GM19025 (cell line): Measurements from ENCODE around the gene TBC1D5.
"Not testable (repeated sequence)": the region's sequence is repeated elsewhere in the genome, so short reads cannot be mapped to it uniquely, and the experiment has no call there.

Source experiments
- ATAC-seq: cut with Tn5 transposase; IDR thresholded peaks from one replicate; pipeline ENCODE4 v1.9.1; 2021; ENCODE audit warnings: mild to moderate bottlenecking, low read depth, moderate library complexity; ENCODE audit not compliant: unreplicated experiment

The TBC1D5 gene

DNA sequence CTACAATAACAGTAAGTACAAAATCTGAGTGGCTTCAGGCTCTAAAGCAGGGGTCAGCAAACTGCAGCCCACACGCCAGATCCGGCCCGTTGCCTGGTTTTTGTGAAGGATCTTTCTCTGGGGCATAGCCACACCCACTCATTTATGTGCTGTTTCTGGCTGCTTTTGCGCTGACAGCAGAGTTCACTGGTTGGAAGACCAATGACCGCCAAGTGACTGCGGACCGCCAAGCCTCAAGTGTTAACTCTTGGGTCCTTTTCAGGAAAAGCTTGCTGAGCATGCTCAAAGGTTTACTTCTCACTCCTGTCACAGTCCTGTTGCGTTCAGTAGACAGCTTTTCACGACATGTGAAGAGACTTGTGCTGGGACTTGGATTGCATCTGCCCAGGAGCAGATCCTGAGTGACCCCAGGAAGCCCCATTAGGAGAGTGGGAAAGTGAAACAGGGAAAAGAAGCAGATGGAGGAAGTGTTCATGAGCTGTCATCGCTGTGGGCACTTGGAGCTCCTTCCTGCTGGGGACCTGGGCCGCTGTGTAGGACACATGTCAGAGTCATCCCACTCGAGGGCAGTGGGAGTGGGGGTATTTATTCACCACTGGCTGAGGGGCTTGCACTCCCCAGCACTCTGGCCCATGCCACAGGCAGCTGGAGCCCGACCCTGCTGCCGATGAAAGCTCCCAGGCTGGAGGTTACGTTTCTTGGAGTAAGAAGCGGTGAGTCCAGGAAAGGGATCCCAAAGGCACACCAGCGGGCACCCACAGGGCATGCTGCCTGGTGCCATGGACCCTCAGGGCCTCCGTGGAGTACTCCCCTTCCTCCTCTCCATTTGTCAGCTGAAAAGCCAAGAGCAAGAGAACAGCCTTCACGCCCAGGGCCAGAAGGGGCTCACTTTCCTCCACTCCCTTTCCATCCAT, 608.5 kb downstream of the TBC1D5 start:
- ATAC-seq: no peak

GRCh38 chr3:17132286-17133115, 609.9 kb downstream of the TBC1D5 start:
- no peak for ATAC-seq

- no peak for ATAC-seq
These were observed 611.5 kb downstream of the TBC1D5 start for GRCh38 chr3:17130956-17131355.

DNA sequence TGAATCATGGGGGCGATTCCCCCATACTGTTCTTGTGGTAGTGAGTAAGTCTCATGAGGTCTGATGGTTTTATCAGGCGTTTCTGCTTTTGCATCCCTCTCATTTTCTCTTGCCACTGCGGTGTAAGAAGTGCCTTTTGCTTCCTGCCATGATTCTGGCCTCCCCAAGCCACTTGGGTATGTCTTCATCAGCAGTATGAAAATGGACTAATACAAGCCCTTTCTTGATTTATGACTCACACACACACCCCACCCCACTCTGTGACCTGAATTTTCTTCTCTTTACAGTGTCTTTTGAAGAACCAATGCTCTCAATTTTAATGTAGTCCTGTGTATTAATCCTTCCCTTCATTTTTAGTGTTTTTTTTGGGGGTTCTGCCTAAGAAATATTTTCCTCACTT, 612.9 kb downstream of the TBC1D5 start:
- no peak for ATAC-seq

- not testable (repeated sequence) for ATAC-seq
These were observed 613.8 kb downstream of the TBC1D5 start for GRCh38 chr3:17128671-17129070.

- no peak for ATAC-seq
These were observed 616.5 kb downstream of the TBC1D5 start for GRCh38 chr3:17125738-17126442.

DNA sequence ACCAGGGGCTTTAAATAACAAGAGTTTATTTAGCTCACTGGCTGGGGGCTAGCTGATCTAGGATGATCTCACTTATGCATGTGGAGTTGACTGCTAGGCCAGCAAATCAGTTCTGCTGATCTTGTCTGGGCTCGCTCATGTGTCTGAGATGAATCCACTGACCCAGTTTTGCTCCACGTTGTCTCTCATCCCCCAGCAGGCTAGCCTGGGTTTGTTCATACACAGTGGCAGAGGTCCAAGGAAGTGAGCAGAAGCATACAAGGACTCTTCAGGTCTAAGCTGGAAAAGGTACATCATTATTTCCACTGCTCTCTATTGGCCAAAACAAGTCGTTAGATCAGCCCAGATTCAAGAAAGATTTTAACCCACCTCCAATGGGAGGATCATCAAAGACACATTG, 619.7 kb downstream of the TBC1D5 start:
- no peak for ATAC-seq

DNA sequence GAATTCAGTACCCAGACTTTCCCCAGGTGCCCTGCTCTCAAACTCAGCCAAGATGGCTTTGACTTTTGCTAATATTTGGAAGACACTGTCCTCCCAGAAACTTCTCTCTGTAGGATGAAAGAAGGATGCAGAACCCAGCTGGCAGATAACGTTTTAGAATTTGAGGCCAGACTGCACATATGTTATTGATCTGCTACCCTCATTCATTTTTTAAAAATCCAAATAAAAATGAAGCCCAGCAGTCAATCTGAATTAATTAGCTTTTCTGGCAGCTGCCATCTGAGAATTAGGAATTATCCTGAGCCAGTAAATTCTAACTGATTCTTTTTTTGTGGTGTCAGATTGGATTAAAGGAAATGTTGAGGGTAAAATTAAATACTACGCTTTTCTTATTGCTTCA, 621.1 kb downstream of the TBC1D5 start:
- ATAC-seq: no peak

DNA sequence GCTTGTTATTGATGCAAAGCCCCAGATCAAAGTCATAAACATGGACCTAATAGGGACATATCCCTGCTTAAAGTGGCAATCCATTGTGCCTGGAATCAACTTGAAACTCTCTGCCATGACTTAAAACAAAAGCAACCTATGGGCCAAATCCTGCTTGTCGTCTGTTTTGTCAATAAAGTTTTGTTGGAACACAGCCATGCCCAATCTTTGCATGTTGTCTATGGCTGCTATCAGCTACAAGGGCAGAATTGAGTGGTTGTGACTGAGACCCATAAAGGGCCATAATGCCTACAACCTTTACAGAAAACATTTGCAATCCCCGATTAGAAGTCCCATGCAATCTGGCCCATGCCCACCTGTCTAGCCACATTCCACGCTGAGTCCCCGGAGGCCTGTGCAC, 622.3 kb downstream of the TBC1D5 start:
- no peak for ATAC-seq

GRCh38 chr3:17119201-17120072, 623.0 kb downstream of the TBC1D5 start:
- ATAC-seq: no peak

GRCh38 chr3:17118771-17119170, 623.7 kb downstream of the TBC1D5 start:
- ATAC-seq: no peak

DNA sequence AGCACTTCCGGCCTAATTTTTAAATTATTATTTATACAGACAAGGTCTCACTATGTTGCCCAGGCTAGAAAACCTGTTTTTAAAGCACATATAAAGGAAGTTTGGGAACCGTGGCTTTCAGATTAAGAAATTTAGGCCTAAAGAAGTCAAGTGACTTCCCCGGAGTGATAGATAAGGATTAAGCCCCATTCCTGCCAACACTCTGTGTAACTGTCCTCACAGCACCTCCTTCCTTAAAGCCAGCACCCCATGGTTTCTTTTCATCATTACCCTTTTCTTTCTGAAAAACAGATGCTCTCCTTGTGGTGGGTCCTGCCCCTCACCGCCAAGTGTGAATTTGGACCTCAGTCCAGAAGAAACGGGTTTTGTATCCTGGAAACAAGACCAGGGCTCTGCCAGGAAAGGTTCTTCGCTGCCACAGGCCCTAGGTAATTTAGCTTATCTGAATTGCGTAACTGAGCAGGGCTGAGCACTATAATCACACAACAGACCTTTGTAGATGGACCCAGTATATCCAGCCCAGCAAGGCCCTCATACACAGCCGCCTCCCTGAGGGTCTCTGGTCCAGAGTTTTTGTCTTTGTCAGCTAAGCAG, 626.3 kb downstream of the TBC1D5 start:
- ATAC-seq: no peak

- no peak for ATAC-seq
These were observed 627.2 kb downstream of the TBC1D5 start for GRCh38 chr3:17115186-17115585.

GRCh38 chr3:17111586-17111985, 630.8 kb downstream of the TBC1D5 start:
- ATAC-seq: no peak

GRCh38 chr3:17110660-17111396, 631.6 kb downstream of the TBC1D5 start:
- no peak for ATAC-seq
